ENCODE results near the gene MYT1. TPM values are rescaled to one million over a fixed set of nuclear protein-coding genes. Genes with fewer than 3 reads are reported as not detected.

The MYT1 gene
- total and polyA plus RNA-seq, 2 of the 13 experiments (the other 11 are each of a cell fraction or from before 2014, with no cell fraction given), result 0.58 to 2.5 TPM

GRCh38 chr20:64219202-64219601 is 55.0 kb downstream of the MYT1 start (continued):
- TF ChIP-seq BRF2 (CRISPR knock-in tag; IDR thresholded peaks at IDR 0.05) (no peak), FOXC1 (CRISPR knock-in tag; IDR thresholded peaks at IDR 0.05; ENCODE audit: borderline replicate concordance) (0 out of 2 replicates have a peak, but pooled peaks have one; percentile 29), FOXO4 (CRISPR knock-in tag; conservative IDR thresholded peaks at IDR 0.05) (0 out of 2 replicates have a peak, but pooled peaks have one; percentile 6), ZNF496 (CRISPR knock-in tag; IDR thresholded peaks at IDR 0.05; ENCODE audit: insufficient replicate concordance) (no peak), ZNF556 (CRISPR knock-in tag; IDR thresholded peaks at IDR 0.05; ENCODE audit: borderline replicate concordance) (no peak), TFDP1 (CRISPR knock-in tag; IDR thresholded peaks at IDR 0.05; ENCODE audit: borderline replicate concordance) (no peak), MTA3 (CRISPR knock-in tag; IDR thresholded peaks at IDR 0.05) (no peak), ZFX (CRISPR knock-in tag; IDR thresholded peaks at IDR 0.05; ENCODE audit: low read depth) (no peak), MNT (IDR thresholded peaks at IDR 0.05) (peak; percentile 92), ZFP62 (CRISPR knock-in tag; IDR thresholded peaks at IDR 0.05) (no peak), ZFP37 (CRISPR knock-in tag; IDR thresholded peaks at IDR 0.05; ENCODE audit: borderline replicate concordance) (no peak), HIC2 (CRISPR knock-in tag; IDR thresholded peaks at IDR 0.05; ENCODE audit: low read depth) (no peak), EZH2 (conservative IDR thresholded peaks at IDR 0.05; ENCODE audit: low read depth, low read length) (peak; percentile 59; the same call in 1 of the 2 replicates), LRRFIP1 (CRISPR knock-in tag; conservative IDR thresholded peaks at IDR 0.05) (no peak), SAP130 (CRISPR knock-in tag; IDR thresholded peaks at IDR 0.05; ENCODE audit: low read depth) (no peak), TBX3 (IDR thresholded peaks at IDR 0.05; ENCODE audit: borderline replicate concordance) (no peak)

Measured in HepG2 (cell line).